GM18909 (cell line): ENCODE measurements around the gene GJA10.

Source experiments
- ATAC-seq: cut with Tn5 transposase; IDR thresholded peaks from one replicate; pipeline ENCODE4 v1.9.1; 2021; ENCODE audit warnings: mild to moderate bottlenecking; ENCODE audit not compliant: unreplicated experiment, poor library complexity

GJA10 gene

GRCh38 chr6:89942601-89943000, 48.3 kb downstream of the GJA10 start:
- ATAC-seq = no peak

GRCh38 chr6:89944181-89944755, 50.0 kb downstream of the GJA10 start:
- no peak for ATAC-seq

DNA sequence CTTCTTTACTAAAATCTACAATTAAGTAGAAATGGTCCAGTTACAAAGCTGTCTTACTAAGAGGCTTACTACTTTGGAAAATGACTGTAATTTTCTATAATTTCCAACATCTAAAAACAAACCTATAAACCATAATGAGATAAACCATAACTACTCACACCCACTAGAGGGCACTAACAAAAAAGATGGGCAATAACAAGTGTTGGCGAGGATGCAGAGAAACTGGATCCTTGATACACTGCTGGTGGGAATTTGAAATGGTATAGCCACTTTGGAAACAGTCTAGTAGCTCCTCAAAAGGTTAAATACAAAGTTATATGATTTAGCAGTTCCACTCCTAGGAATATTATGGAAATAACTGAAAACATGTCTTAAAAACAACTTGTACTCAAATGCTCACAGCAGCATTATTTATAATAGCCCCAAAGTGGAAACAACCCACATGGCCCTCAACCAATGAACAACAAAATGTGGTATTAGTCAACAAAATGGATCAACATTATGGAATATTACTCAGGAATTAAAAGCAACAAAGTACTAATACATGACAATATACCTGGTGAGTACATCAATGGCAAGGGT, 50.6 kb downstream of the GJA10 start:
- no peak for ATAC-seq
